ENCODE results near the gene DUSP28.

The DUSP28 gene

GRCh38 chr2:240601831-240602160, 41.6 kb downstream of the DUSP28 start:
- TF ChIP-seq CTCF (IDR thresholded peaks at IDR 0.05; ENCODE audit: low read length, missing control alignments) = no peak
- H3K4me3 ChIP-seq (replicated peaks; ENCODE audit: low read depth, low read length) = no peak overlapping the region
- DNase-seq (ENCODE audit: low read depth) = no peak

GRCh38 chr2:240602266-240603050, 42.3 kb downstream of the DUSP28 start:
- no peak for TF ChIP-seq CTCF (IDR thresholded peaks at IDR 0.05; ENCODE audit: low read length, missing control alignments)
- no peak for DNase-seq (ENCODE audit: low read depth)
- H3K4me3 ChIP-seq (replicated peaks; ENCODE audit: low read depth, low read length) = no peak overlapping the region

GRCh38 chr2:240603081-240603835, 43.1 kb downstream of the DUSP28 start:
- DNase-seq (ENCODE audit: low read depth) = no peak
- no peak overlapping the region for H3K4me3 ChIP-seq (replicated peaks; ENCODE audit: low read depth, low read length)
- no peak for TF ChIP-seq CTCF (IDR thresholded peaks at IDR 0.05; ENCODE audit: low read length, missing control alignments)

GRCh38 chr2:240603846-240604245, 43.7 kb downstream of the DUSP28 start:
- no peak overlapping the region for H3K4me3 ChIP-seq (replicated peaks; ENCODE audit: low read depth, low read length)
- DNase-seq (ENCODE audit: low read depth) = no peak
- no peak for TF ChIP-seq CTCF (IDR thresholded peaks at IDR 0.05; ENCODE audit: low read length, missing control alignments)

- TF ChIP-seq CTCF (IDR thresholded peaks at IDR 0.05; ENCODE audit: low read length, missing control alignments) = peak; percentile 60
- no peak overlapping the region for H3K4me3 ChIP-seq (replicated peaks; ENCODE audit: low read depth, low read length)
- DNase-seq (ENCODE audit: low read depth) = peak; percentile 71
These were observed 44.3 kb downstream of the DUSP28 start for GRCh38 chr2:240604291-240604938.

- H3K4me3 ChIP-seq (replicated peaks; ENCODE audit: low read depth, low read length) = no peak overlapping the region
- no peak for DNase-seq (ENCODE audit: low read depth)
- TF ChIP-seq CTCF (IDR thresholded peaks at IDR 0.05; ENCODE audit: low read length, missing control alignments) = no peak
These were observed 45.0 kb downstream of the DUSP28 start for GRCh38 chr2:240604939-240605716.
